A549 treated with GW870086 at 1 μM for 4 hours (cell line): ENCODE results near the gene ZNF675. TPM values are rescaled to one million over a fixed set of nuclear protein-coding genes. Genes with fewer than 3 reads are reported as not detected.

Experiments
- total RNA-seq: library from RNA; stranded (reverse); fragments of 200-300 nt; extraction: Qiagen RNA extraction; gene quantifications from 5 replicates; pipeline ENCODE4 v1.2.3, GENCODE V29; 2022; ENCODE audit warnings: low read depth

Gene ZNF675
- total RNA-seq: 2.0 to 4.5 TPM (median 3.7 TPM) in 5 replicates

GRCh38 chr19:23686621-23687423, at the start of gene ZNF675:
Gene ZNF675, minus strand, starts transcription at chr19:23687212. Its CDS starts 179 bp downstream, at chr19:23687033.

Other genes starting within 250 kb of the ZNF675 start
- gene ZNF681, start 71.7 kb upstream of the ZNF675 start, total RNA-seq: not detected in 5 replicates
- 0.31 to 1.0 TPM (median 0.34 TPM) in 5 replicates for gene ZNF726, start 227.7 kb upstream of the ZNF675 start, total RNA-seq